NCI-H446 (cell line): ENCODE data around the gene DNAH9.
"Not testable (repeated sequence)": the region's sequence is repeated elsewhere in the genome, so short reads cannot be mapped to it uniquely, and the experiment has no call there.

ENCODE experiments used
- DNase-seq, 2 experiments: peaks; one replicate each; lab custom pipeline; 2025; lab: John Stamatoyannopoulos, UW

Gene DNAH9

DNA sequence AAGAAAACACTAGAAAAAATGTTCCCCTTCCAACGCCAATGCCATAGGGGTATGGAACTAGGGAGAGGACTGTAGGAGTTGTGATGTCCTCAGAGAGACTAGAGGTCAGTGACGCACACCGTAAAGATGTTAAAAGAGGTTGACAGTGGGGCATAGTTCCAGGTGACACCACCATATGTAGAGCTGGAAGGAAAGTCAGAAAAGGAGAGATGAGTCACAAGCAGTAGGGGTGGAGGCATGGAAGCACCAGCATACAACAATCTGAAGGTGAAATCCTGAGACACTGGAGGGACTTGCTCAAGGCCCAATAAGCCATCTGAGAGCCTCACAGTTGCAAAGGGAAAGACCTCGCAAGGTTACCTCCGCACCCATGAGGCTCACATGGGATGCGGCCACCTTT is 323.0 kb downstream of the DNAH9 start:
- DNase-seq: no peak

DNA sequence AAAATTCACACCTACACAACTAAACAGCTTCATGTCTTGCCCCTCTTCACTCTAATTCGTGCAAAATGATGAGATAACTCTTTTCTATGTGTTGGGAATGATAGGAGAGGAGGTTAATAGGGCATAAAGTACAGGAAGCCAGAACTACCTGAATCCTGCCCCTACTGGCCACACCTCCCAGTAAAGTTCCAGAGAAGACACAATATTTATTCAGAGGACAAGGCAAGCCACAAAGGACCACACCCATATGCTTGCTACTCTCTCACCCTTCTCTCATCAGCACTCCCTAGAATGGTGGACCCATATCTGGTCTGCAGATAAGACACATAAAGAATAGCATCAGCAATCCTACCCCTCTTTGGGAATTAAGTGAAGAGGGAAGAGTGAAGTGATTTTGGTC is 324.4 kb downstream of the DNAH9 start:
- DNase-seq: no peak

DNA sequence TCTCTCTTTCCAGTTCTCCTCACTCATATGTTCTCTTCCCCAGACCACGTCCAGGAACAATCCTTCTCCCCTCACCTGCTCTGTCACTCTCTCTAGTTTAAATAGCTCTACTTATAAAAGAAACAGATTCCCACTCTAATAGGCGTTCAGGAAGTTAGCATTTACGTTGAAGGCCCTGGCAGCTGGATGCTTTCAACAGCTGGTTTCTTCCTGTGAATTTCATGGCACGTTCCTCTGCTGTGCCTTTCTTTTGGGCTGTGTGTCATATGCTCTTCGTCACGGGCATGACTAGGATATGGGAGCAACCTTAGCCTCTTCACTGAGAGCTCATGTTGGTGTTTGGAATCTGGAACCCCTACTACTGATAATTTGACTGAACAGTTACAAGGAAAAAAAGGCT is 325.8 kb downstream of the DNAH9 start:
- no peak for DNase-seq

DNA sequence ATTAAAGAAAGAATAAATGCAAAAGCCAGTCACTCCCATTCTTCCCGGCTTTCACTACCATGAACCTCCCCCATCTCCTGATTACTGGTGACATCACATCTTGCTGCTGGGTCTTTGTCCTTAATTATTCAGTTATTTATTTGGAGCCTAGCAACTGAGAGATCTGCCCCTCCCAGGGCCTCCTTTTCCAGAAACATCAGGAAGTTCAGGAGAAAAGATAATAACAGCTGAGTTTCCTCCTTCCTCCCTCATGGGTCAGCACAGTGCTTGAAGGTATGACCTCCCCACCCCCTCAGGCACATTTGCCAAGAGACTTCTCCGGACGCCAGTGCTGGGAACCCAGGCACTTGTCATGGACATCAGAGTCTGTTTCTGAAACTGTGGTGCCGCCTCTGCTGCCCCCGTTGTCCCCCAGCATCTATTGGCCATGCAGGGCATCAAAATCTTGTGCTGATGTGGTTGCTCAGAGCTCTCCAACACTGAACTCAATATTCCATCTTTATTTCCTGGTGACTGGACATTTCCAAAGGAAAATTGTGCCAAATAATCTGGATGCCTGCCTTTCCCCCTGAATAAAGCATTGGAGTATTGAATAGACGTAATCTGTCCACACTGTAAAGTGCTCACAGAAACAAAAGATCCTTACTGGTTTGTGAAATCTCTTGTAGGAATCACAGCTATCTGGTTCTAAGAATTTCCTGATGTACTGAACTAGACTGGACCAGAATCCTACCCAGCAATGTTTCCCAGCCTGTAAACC is 327.2 kb downstream of the DNAH9 start:
- no peak for DNase-seq

DNA sequence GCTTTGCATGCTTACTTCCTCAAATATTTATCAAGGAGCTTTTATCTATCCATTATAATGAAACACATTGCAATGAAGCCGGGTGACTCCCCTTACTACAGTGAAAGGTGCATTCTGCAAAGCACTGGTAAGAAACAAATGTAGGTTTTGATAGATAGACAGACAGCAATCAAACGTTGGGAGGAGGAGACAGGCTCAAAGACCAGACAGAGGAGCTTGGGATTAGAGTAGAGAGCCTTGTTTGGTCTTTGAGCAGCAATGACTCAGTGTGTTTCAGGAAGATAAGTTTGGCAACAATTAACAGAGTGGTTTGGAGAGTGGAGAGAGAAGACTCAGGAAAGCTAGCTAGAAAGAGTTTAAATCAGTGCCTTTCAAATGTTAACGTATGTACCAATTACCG is 330.2 kb downstream of the DNAH9 start:
- DNase-seq: no peak

DNA sequence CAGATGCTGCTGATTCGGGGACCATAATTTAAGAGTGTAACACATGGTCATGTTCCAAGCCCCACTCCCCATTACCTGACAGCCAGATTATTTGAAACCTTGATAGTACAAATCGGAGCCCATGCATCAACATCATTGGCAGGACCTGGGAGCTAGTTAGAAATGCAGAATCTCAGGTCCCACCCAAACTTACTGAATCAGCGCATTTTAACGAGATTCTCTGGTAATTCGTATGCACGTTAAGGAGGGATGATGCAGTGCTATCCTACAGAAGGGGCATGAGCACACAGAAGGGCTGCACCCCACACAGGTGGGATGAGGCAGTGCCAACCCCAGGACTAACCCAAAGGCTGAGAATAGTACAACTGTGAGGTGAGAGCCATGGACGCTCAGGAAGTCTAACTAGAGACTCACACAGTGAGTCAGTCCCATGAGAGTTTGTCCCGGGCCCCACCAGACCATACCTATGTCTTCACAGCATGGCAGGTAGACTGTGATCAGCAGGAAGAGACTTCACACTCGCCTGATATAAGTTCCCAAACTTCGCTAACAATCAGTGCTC is 334.1 kb downstream of the DNAH9 start:
- no peak for DNase-seq

DNA sequence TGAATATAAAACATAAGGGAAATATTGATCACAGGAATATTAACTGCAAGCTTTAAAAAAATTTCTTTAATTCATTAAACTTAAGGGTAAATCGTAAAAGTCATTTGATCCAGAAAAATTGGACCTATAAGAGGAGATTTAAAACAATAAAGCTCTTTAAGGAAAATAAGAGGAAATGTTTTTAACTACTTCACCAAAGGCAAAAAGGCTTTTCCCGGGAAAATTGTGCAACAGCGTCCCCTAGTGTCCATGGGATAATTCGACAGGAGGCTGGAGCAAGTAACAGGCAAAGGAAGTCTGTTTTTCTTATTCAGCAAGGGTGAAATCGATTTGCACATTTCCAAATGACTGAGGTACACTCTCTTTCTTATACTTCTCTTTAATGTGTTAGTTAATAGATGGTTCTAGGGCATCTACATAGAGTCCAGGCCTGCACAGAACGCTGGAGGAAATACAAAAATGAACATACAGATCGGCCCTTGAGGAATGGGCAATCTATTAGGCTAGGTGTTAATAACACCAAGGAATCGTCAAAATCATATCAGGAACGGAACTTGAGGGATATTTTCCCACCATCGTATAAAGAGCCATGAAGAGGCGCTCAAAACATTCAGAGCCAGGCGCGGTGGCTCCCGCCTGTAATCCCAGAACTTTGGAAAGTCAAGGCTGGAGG is 337.6 kb downstream of the DNAH9 start:
- DNase-seq: peak in 1 of 2 experiments; percentile 39

DNA sequence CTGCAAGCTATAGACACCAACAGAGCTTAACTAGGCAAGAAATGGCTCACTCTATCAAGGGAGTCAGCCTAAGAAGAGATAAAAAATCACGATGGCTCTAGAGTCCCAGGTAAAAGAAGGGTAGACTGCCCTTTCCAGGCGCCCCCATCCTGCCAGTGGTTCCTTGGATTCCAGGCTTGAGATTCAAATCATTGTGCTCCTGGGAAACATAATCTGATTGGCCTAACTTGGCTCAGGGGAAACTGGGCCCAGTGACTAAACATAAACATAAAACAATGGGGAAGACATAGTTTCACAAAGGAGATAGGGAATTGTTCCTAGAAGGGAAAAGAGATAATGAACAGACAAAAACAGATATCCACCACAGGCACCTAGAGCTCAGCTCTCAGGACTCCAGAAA is 342.6 kb downstream of the DNAH9 start:
- DNase-seq: no peak

DNA sequence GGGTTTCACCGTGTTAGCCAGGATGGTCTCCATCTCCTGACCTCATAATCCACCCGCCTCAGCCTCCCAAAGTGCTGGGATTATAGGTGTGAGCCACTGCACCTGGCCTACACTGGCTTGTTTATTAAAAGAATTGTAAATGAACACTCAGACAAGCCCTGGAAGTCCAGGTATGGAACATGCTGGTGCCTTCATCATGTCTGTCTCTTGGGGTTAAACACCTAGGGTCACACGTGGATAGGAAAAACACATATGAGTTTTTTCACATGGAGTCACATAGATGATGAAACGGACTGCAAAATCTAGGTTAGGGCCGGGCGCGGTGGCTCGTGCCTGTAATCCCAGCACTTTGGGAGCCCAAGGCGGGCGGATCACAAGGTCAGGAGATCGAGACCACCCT is 344.8 kb downstream of the DNAH9 start:
- not testable (repeated sequence) for DNase-seq

DNA sequence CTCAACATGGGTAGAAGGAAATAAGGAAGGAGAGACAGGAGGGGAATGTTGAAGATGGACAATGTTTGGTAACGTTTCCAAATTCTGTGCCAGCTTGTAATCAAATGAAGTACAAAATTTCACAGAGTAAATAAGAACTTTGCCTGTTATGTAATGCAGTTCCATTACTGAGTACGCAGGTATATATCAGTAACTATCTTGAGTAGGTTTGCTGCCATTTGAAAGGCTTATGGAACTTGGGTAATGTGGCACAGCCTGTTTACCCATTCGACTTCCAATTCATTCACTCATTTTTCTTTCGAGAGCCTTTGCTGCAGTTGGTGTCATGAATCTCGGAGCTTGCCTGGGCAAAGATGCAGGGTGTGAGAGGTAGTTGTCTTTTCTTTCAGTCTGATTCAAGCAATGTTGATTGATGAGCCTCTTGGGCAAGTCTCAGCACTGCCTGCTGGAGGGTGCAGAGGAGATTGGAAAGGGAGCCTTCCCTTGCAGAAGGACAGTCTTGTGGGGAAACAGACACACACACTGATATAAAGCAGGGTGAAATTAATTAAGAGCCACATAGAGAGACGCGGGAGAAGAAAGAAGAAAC is 345.6 kb downstream of the DNAH9 start:
- DNase-seq: no peak

DNA sequence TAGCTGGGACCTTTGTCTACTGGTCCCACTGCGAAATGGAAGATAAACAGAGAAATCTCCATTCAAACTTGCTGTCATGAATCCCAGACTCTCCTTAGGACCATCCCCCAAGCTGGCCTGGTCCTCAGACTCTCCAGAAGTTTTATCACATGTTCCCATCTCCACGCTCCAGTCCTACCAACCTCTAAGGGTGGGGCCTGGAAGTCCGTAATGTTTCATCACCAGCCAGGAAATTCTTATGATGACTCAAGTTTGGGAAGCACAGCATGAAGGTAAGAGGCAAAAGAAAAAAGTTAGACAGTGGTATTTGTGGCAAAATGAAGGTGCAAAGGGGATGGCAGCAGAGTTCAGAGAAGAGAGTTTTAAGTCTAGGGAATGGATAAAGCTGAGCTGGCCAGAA is 346.3 kb downstream of the DNAH9 start:
- no peak for DNase-seq

DNA sequence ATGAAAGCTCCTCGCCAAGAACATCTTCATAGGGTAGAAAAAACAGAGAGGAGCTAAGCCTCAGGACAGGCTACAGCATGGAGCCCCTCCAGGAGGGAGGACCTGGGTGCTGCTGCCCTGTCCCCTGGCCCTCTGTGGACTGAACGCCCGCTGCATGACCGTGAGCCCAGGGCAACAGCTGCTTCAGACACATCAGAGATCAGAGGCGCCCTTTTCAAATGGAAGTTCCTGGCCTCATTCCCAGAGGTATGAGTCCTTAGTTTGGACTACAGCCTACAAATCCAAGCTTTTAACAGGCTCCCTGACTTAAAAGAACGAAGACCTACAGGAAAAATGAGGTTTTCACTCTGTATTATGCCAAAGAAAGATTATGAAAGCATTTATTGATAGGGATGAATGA is 350.5 kb downstream of the DNAH9 start:
- DNase-seq: peak in 1 of 2 experiments; percentile 52

DNA sequence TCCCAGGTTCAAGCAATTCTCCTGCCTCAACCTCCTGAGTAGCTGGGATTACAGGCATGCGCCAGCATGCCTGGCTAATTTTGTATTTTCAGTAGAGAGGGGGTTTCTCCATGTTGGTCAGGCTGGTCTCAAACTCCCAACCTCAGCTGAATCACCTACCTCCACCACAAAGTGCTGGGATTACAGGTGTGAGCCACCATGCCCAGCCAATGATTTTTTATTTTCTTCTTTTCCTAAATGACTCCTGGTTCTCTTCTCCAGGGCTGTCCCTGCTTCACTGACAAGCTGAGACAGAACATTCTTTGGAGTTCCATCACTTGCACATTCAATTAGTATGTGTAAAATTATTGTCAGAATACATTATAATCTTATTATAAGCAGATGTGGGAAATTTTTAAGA is 351.3 kb downstream of the DNAH9 start:
- DNase-seq: not testable (repeated sequence)

DNA sequence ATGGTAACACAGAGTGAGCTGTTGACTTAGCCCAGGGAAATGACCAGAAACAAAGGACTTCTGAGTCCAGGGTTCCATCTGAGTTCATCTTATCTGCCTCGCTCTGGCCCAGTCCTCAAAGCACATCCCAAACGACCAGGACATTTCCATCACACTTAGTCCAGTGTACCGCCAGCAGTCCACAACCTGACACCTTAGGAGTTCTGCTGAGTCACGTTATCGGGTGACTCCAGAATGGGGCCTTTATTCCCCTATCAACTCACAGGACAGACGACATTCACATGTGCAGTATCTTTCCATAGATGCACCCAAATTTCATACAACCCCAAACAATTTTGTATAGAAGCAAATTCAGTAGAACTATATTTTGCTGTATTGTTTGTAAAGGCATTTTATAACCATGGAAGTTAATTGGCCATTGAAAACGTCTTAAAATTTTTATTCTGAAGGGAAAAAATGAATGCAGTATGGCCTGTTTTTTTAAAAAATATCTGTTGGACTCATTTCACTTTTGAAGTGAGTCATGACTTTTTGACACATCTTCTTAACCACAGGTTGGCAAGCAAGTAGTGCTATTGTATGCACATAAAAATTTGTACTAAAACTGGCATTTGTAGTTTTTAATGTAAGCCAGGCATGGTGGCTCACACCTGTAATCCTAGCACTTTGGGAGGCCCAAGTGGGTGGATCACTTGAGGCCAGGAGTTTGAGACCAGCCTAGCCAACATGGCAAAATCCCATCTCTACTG is 352.7 kb downstream of the DNAH9 start:
- DNase-seq: no peak

DNA sequence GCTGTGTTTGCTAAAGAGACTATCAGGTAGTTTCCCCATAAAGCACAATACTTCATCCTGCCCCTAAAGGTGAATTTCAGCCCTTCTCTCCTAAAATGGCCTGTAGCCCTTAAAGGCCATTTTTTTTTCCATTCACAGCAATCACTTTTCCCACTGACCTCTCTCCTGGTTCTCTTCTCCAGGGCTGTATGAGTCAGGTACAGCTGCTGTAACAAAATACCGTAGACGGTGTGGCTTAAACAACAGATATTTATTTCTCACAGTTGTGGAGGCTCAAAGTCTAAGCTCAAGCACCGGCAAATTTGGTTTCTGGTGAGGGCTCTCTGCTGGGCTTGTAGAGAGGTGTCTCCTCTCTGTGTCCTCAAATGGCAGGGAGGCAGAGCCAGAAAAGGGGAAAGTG is 354.3 kb downstream of the DNAH9 start:
- no peak for DNase-seq

DNA sequence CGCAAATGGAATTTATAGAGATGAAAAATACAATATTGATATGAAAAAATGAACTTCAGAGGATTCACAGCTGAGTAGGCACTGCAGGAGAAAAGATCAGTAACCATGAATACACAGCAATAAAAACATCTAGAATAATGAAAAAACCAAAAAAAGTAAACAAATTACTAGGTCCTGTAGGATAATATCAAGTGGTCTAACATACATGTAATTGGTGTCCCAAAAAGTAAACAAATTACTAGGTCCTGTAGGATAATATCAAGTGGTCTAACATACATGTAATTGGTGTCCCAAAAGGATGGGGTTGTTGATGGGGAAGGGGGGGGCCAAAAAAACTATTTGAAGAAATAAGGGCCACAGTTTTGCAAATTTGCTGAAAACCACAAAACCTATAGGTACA is 355.7 kb downstream of the DNAH9 start:
- no peak for DNase-seq

DNA sequence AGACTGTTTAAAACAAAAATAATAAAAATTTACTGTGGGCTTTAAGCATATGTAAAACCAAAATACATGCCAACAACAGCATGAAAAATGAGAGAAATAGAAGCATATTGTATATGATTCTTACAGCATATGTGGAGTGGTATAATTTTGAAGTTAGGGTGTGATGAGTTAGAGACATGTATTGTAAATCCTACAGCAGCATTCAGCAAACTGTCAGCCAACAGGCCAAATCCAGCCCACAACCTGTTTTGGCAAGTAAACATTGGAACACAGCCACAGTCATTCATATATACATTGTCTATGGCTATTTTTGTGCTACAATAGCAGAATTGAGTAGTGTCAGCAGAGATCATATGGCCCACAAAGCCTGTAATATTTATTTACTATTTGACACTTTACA is 356.7 kb downstream of the DNAH9 start:
- DNase-seq: no peak

DNA sequence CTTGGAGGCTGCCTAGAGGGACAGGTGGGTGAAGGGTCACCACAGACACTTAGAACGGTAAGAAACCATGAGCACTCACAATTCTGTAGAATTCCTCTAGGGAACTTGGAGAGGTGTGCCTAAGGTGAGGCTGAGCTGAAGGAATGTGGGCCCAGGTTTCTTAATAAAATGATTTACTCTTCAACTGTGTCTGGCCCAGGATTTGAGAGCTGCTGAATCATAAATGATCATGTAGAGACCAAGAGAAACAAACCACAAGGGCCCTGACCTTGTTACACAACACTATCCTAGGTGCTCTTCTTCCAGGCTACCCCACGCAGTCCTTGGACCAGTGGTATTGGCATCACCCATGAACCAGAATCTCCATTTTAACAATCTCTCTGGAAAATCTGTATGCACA is 371.3 kb downstream of the DNAH9 start:
- no peak for DNase-seq

DNA sequence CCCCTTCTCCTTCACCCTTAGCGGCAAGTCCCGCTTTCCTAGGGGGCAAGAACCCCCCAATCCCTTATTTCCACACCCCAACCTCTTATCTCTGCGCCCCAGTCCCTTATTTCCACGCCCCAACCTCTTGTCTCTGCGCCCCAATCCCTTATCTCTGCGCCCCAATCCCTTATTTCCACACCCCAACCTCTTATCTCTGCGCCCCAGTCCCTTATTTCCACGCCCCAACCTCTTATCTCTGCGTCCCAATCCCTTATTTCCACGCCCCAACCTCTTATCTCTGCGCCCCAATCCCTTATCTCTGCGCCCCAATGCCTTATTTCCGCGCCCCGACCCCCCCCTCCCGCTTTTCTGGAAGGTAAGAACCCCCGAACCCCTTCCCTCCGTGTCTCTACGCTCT is 374.5 kb downstream of the DNAH9 start:
- not testable (repeated sequence) for DNase-seq

DNA sequence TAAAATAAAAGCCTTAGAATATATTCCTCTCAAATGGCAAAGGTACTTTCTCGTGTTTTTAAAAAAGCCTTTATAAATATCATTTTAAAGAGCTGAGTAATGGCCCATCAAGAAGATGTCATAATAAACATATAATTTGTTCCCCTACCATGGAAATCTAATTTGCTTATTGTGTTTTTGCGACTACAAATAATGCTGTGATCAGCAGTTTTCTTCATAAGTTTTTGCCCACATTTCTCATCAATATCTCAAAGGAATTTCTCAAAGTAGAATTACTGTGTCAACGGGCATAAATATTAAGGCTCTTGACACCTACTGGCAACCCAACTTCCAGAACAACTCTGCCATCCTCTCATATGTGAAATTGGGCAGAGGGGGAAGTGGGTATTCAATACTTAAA is 381.5 kb downstream of the DNAH9 start:
- no peak for DNase-seq

DNA sequence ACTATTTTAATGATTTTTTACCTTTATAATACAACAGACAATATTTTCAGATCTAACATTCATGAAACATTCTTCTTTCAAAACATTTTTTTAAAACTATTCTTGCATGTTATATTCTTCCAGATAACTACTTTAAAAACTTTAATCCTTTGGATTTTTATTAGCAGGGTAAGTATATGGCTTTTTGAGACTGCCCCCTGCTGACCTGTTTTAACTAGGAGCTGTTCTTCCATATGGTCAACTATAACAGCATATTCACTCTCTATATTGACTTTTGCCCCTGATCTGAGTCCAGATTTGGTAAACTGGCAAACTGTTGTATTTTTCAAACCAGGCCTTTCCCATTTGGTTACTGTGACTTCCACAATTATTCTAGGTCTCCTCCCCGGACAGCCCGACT is 382.5 kb downstream of the DNAH9 start:
- no peak for DNase-seq

DNA sequence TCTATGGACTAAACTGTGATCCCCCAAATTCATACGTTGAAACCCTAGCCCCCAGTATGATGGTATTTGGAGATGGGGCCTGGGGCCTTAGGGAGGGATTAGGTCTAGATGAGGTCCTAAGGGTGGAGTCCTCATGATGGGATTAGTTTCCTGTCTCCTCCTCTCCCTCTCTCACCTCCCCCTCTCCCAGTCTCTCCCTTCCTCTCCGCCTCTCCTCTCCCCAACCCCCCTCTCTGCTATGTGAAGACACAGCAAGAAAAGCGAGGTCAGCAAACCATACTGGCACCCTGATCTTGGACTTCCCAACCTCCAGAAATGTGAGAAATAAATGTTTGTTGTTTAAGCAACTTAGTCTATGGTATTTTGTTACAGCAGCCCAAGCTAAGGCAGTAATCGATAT is 383.6 kb downstream of the DNAH9 start:
- no peak for DNase-seq
